Dedifferentiated amniotic fluid mesenchymal stem cell (primary cell): Measurements from ENCODE around the gene LYRM7.
"Not testable (repeated sequence)": the region's sequence is repeated elsewhere in the genome, so short reads cannot be mapped to it uniquely, and the experiment has no call there.

Experiments used
- DNase-seq: peaks from one replicate; pipeline ENCODE4 v3.0.0-alpha.2; 2016; ENCODE audit errors: extremely low spot score

The LYRM7 gene

DNA sequence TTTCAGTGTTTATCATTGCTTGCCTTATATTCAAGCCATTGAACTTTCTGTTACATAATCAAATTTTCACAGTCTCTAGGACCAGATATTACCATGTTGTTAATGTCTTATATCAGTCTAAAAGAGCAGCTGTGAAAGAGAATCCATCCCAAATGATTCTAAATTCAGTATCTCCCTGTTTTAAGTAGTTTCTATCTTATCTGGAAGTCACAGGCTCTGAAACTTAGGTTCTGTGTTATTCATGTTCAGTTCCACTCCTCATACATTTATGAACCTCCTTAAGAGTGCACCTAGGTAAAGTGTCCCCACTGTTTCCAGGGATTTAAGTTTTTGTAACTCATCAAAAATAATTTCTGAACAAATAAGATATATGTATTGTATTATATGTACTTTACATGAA lies 9.7 kb downstream of the LYRM7 start:
- DNase-seq: no peak

DNA sequence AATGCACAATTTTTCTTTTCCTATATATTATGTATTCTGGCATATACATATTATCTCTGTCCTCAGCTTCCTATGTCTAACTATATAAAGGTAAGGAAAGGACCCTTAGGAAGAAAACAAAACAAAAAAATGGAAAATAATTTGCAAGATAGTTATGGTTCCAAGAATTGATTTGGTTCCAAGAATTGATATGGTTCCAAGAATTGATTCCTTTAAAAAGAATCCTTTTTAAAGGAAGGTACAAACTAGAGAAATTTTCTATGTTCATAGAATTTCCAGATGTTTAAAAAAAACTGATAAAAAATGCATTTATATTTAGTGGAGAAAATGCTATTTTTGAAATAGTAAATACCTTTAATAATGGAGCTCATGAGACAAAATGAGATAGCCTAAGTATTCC lies 12.1 kb downstream of the LYRM7 start:
- no peak for DNase-seq

DNA sequence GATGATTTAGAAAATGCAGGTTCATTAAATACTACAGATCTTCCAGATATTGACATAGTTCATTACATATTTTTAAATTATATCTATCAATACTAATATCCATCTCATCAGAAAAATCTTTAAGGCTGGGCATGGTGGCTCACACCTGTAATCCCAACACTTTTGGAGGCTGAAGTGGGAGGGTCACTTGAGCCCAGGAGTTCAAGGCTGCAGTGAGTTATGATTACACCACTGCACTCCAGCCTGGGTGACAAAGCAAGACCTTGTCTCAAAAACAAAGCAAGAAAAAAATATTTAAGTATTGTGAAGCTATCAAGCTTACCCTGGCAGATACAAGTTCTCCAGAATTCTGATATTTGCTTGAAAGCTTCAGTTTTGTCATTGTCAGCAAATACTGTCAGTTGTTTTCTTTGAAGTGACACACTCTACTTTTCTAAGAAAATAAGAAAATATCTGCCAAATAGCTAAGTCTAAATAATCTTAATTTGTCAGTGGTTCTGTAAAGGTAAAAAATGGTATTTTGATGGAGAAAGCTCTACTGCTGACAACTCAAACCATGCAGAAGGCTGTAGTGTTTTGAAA lies 14.9 kb downstream of the LYRM7 start:
- no peak for DNase-seq

DNA sequence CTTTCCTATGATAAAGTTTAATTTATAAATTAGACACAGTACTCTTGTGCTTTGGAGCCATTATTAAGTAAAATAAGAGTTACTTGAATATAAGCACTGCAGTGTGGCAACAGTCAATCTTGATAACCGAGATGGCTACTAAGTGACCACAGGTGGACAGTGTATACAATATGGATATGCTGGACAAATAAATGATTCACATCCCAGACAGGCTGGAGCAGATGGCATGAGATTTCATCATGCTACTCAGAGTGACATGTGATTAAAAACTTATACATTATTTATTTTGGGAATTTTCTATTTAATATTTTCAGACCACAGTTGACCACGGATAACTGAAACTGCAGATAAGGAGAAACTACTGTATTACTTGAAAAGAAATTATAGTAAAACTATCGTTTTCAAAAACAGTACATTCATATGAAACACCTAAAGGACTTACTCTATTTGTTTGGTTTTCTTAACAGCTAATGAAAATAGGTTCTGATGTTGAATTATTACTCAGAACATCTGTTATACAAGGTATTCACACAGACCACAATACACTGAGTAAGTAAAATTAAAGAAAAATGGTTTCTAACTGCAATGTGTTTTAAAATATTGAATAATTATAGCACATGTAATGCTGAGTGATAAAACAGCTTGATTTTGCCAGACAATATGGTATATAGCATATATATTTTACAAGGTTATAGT lies 16.0 kb downstream of the LYRM7 start:
- peak; percentile 30 for DNase-seq

DNA sequence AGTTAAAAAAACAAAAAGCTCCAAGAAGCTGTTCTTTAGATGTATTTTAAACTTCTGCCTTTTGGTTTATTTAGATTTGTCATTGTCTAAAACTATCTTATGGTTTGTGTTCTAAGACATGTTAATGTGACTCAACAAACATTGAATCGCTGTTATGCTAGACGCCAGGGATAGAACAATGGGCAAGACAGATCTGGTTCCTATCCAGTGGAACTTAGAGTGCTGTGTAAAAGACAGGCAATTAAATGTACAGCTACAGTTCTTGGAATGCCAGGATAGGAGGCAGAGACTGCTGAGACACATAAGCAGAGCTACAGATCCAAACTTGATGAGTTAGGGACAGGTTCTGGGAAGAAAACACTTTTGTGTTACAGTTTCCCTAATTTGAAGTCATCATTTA lies 22.4 kb downstream of the LYRM7 start:
- DNase-seq: no peak

DNA sequence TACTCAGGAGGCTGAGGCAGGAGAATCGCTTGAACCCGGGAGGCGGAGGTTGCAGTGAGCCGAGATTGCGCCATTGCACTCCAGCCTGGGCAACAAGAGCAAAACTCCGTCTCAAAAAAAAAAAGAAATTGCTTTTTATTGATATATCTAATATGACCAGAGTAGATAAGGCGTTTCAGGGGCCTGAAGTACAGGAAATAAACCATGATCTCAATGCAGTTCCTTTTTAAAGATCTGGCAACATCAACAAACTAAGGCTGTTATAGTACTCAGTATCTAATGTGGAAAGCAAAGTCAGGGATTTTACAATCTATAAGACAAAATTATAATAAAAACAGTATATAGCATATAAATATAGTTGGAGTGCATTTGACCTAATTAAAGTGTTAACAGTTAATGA lies 23.2 kb downstream of the LYRM7 start:
- not testable (repeated sequence) for DNase-seq

DNA sequence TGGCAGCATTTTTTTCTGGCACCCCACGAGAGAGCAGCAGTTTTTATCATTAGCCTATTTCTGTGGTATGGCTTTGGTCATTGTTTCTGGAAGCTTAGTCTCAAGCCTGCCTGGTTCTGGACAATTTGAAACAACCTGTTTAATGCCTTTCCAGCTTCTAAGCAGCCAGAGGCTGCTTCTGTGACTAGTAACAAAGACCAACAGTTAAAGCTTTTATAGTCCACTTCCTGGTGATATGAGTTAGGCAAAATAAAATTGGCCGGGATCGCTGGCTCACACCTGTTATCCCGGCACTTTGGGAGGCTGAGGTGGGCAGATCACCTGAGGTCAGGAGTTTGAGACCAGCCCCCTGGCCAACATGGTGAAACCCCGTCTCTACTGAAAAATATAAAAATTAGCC lies 24.0 kb downstream of the LYRM7 start:
- DNase-seq: no peak

DNA sequence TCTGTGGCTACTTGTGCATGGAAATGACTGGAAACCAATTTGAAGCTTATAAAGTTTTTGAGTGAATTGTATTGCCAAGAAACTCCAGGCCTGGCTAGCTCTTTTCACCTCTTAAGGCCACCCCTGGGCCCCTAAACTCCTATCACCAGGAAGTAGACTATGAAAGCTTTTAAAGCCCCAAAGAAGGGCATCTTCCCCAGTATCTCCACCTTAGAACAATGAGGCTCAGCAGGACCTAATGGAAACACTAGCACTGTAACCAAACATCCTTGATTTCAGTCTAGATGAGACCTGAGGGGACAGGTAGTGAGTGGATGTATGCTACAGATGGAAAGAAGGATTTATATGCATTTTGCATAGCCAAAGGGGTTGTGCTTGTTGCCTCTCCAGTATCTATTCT lies 25.0 kb downstream of the LYRM7 start:
- no peak for DNase-seq

DNA sequence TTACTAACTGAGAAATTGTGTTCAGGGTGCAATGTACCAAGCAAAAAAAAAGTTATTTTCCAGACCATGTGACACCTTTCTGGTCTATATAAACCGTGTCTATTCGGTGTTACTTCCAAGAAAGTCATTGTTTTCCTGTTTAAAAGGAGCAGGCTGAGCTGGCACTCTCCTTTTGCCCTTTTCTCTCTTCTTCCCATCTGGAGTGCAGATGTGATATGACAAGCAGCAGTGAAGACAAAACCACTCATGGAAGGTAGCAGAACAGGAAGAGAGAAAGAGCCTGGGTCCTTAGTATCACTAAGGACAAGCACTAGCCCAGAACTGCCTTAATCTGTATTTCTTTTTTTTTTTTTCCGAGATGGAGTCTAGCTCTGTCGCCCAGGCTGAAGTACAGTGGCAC lies 25.6 kb downstream of the LYRM7 start:
- DNase-seq: no peak

DNA sequence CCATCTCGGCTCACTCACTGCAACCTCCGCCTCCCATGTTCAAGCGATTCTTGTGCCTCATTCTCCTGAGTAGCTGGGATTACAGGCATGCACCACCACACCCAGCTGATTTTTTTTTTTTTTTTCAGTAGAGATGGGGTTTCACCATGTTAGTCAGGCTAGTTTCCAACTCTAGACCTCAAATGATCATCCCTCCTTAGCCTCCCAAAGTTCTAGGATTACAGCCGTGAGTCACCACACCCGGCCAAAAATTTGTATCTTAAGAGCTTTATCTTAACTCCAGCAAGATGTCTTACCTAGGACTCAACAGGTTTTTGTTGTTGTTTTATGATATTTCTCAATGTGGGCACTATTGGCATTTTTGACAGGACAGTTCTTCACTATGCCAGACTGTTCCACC lies 27.9 kb downstream of the LYRM7 start:
- peak; percentile 43 for DNase-seq

DNA sequence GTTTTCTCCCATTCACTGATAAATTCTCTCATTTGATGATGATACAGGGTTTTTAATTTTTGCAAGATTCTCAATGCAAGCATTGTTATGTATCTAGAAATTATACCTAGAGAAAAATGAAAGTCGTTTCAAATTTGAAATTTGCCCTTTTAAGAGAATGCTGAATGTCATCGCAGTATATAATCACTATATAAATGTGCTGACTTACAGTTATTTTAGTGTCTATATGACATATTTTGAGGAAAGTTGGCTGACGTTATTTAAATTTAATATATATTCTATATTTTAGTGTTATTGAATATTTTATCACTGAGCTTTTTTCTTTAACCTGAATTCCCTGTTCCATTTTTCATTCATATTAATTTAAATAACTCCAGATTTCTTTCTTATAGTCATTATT lies 29.8 kb downstream of the LYRM7 start:
- no peak for DNase-seq

DNA sequence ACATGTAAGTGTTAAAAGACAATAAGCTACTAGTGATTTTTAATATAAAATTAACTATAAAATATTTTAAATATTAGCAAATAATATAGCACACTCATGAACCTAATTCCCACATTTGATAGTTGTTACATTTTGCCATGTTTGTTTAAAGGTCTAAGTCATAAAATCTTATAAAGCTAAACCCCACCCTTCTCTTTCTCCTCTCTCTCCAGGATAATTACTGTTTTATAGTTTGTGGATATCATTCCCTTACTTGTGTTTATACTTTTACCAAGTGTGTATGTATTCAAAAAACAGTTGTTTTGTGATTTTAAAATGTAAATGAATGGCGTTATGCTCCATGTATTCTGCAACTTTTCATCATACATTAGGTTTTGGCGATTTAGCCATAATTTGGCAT lies 34.2 kb downstream of the LYRM7 start:
- no peak for DNase-seq

DNA sequence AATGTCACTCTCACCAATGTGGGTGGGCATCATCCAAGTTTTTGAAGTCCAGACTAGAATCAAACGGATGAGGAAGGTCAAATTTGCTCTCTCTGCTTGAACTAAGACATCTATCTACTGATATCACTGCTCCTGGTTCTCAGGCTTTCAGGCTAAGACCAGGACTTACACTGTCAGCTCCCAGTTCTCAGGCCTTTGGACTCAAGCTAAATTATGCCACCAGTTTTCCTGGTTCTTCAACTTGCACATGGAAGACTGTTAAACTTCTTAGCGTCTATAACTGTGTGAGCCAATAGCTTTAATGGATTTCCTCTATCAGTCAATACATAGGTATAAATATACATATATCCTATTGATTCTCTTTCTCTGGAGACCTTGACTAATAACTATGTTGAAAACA lies 35.3 kb downstream of the LYRM7 start:
- DNase-seq: no peak

DNA sequence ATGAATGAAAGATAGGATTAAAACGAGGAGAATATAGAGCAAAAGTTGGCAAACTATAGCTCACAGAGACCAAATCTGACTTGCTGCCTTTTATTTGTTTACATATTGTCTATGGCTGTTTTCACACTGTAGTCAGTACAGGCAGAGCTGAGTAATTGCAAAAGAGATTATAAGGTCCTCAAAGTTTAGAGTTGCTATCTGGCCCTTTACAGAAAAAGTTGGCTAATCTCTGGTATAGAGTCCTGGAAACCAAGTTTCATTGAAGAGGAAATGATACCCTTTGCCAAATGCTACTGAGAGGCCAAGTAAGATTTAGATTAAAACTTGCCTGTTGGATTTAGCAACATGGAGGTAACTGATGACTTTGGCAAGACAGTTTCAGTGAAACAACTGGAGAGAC lies 36.0 kb downstream of the LYRM7 start:
- DNase-seq: no peak

DNA sequence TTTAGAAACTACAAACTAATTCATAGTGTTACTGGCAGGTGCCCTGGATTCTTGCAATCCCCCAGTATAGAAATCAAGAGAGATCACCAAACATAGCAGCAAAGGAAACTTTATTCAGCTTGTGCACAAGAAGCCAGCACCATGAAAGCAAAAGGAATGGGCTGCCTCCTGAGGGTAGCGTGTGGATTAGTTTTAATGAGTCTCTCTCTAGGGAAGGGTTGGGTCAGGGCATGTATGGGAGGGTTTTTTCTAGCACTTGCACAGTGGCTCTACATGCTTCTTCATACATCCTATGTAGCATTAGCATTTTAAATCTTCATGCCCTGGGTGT lies 38.4 kb downstream of the LYRM7 start:
- DNase-seq: no peak

DNA sequence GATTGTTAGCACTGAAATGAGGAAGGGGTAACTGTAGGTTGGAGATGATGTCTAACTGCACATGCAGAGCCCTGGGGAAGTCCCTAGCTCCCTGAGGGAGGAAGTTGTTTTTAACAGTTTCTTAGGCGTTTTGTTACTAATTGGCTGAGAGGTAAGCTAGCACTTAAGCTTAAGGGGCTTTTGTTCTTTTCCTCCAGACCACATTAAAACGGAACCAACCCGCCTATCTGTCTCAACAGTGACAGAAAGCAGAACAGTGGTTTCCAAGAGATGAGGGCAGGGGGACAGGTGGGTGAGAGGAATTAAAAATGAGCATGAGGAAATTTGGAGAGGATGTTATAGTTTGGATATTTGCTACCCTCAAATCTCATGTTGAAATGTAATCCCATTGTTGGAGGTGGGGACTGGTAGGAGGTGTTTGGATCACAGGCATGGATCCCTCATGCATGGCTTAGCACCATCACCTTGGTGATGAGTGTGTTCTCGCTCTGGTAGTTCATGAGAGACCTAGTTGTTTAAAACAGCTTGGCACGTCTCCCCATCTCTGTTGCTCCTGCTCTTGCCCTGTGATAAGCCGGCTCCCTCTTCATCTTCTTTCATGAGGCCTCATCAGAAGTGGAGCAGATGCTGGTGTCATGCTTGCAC lies 38.9 kb downstream of the LYRM7 start:
- DNase-seq: no peak

DNA sequence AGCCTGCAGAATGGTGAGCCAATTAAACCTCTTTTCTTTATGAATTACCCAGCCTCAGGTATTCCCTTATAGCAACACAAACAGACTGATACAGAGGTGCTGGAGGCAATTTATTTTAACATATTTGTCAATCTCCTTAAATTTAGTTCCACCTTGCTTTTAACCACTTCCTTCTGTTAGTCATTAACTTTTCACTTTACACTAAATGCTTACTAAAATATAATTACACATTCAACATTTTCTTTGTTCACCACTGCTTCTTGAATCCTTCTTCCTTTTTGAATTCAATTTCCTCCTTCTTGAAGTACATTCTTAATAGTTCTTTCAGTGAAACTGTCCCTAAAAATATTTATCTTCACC lies 39.4 kb downstream of the LYRM7 start:
- DNase-seq: no peak

DNA sequence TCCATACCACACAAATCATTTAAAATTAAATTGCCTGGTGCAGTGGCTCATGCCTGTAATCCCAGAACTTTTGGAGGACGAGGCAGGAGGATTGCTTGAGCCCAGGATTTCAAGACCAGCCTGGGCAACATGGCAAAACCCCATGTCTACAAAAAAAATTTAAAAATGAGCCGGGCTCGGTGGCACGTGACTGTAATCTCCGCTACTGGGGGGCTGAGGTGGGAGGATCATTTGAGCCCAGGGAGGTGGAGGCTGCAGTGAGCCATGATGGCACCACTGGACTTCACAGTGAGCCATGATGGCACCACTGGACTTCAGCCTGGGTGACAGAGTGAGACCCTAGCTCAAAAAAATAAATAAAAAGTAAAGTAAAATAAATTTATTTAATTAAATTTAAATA lies 40.9 kb downstream of the LYRM7 start:
- DNase-seq: no peak

DNA sequence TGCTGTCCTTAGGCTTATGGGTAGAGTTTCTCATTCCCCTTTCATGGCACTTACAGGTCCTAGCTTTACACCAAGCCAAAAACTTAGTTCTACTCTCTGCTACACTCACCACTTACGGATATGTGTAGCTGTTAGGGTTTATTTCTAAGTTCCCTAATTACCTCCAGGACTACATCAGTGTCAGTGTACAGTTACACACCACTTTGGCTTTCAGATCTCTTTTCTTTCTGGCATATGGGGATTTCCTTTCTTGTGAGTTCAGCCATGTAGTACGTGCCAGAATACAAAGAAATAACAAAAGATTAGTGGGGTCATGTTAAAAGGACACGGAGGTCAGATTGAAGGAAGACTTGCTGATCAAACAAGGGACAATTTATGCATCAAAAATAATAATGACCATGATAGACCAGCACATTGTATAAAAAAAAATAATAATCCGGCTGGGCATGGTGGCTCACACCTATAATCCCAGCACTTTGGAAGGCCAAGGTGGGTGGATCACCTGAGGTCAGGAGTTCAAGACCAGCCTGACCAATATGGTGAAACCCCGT lies 41.8 kb downstream of the LYRM7 start:
- DNase-seq: no peak

DNA sequence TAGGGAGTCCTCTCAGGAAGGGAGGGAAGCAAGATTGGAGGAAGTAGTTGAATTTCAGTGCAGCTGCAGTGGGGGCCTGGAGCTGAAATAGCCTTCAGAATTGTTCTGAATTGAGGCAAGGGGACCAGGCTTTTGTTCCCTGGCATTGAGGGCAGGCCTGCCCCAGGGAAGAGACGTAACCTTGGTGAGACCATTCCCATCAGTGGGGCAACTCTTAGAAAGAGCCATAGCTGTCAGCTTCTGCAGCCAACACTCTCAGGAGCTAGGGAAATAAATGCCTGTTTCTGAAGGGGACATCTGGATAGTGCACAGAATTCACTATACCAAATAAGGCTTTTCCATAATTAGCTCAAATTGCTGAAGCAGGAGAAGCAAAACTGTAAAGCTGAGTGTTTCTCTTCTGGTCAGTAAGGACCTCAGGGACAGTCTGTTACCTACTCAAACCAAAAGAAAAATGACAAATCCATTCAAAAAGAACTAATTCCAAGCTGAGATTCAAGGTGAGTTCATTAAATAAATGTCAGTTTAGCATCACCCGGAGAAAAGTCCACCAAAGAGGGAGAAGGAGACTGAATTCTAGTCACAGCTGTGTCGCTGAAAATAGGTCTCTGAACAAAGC lies 44.0 kb downstream of the LYRM7 start:
- DNase-seq: no peak

DNA sequence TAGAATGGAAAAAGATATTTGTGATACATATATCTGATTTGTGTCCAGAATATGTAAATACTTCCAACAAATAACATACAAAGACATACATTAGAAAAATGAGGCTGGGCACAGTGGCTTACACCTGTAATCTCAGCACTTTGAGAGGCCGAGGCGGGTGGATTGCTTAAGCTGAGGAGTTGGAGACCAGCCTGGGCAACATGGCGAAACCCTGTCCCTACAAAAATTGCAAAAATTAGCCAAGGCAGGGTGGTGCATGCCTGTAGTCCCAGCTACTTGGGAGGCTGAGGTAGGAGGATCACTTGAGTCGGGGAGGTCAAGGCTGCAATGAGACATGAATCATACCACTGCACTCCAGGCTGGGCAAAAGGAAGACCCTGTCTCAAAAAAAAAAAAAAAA lies 47.0 kb downstream of the LYRM7 start:
- DNase-seq: no peak

DNA sequence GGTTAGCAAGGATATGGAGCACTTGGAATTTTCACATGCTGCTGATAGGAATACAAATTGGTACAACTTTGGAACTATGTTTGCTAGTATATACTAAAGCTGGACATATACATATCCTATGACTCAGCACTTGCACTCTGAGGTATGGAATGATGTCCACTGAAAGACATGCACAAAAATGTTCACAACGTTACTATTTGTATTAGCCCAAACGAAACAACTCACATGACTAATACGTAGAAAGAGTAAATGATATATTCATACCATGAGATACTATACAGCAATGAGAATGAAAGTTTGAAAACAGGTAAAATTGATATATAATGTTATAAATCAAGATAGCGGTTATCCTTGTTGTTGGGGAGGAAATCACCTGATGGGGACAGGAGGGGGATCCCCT lies 47.6 kb downstream of the LYRM7 start:
- DNase-seq: no peak

DNA sequence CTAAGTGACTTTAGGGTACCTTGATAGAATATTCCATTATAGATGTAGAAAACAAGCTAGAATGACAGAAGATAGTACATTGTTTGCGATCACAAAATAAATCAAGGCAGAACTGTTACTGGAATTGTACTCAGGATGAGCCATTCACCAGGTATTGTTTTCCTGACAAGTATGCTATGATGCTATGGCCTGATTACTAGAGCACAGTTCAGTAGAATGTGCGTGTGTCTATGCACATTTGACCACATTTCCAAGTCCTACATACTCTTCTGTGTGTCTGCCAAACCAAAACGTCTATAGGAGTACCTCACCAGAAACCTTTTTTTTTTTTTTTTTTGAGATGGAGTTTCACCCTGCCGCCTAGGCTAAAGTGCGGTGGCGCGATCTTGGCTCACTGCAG lies 49.8 kb downstream of the LYRM7 start:
- no peak for DNase-seq
